Natural killer cell (primary cell): ENCODE results near the gene MSI2. TPM values are rescaled to one million over a fixed set of nuclear protein-coding genes. Genes with fewer than 3 reads are reported as not detected.
A peak's percentile ranks its signal among the peaks of the same experiment; 100 is the strongest.

Source experiments
- ATAC-seq, 3 donors: fragments of 150-1000 bp in 2 of 3; fragments of 200-7000 bp in 1 of 3; cut with Tn5 transposase; 1 replicate in 1 of 3; 2 replicates in 2 of 3; pipeline ENCODE4 v1.10.0; 2021; ENCODE audit warnings: mild to moderate bottlenecking in 2 of 3, moderate library complexity in 2 of 3
- DNase-seq, 2 donors: peaks; one replicate each; pipeline versions ENCODE4 v3.0.0 to v3.0.0-alpha.2; 2013 to 2021; ENCODE audit warnings: mixed read lengths in 1 of 2
- H3K27ac ChIP-seq: one replicate; pipeline ENCODE4 v1.5.1; 2013; ENCODE audit warnings: mild to moderate bottlenecking, low read length
- H3K27me3 ChIP-seq: one replicate; pipeline ENCODE4 v1.6.1; 2013; ENCODE audit warnings: low read length; ENCODE audit not compliant: control insufficient read depth, insufficient read depth
- H3K36me3 ChIP-seq: one replicate; pipeline ENCODE4 v1.6.1; 2013; ENCODE audit warnings: low read length; ENCODE audit not compliant: control insufficient read depth, insufficient read depth
- H3K4me1 ChIP-seq: one replicate; pipeline ENCODE4 v1.6.1; 2013; ENCODE audit warnings: low read length; ENCODE audit not compliant: control insufficient read depth, insufficient read depth
- H3K4me3 ChIP-seq: one replicate; pipeline ENCODE4 v1.5.1; 2013; ENCODE audit warnings: low read length
- H3K9me3 ChIP-seq: one replicate; pipeline ENCODE4 v1.6.1; 2013; ENCODE audit warnings: low read length; ENCODE audit not compliant: control insufficient read depth, insufficient read depth
- H3K27ac Mint-ChIP-seq, 2 donors: one replicate each; pipeline ENCODE4 v1.8.0; 2022; ENCODE audit warnings: mild to moderate bottlenecking in 2 of 2, mixed read lengths in 2 of 2, moderate library complexity in 1 of 2
- H3K27me3 Mint-ChIP-seq, 2 donors: one replicate each; pipeline ENCODE4 v1.8.0; 2022; ENCODE audit warnings: low read depth in 2 of 2, mixed read lengths in 2 of 2
- H3K36me3 Mint-ChIP-seq: one replicate; pipeline ENCODE4 v1.8.0; 2022; ENCODE audit warnings: mixed read lengths
- H3K4me1 Mint-ChIP-seq, 2 donors: one replicate each; pipeline ENCODE4 v1.8.0; 2022; ENCODE audit warnings: mixed read lengths in 2 of 2
- H3K4me3 Mint-ChIP-seq: one replicate; pipeline ENCODE4 v1.8.0; 2022; ENCODE audit warnings: mild to moderate bottlenecking, moderate library complexity, mixed read lengths
- H3K9me3 Mint-ChIP-seq, 2 donors: one replicate each; pipeline ENCODE4 v1.8.0; 2022; ENCODE audit warnings: mixed read lengths in 2 of 2
- CTCF ChIP-seq: fragments of 200-600 bp; IDR thresholded peaks from one replicate; pipeline ENCODE4 v1.8.0; 2022; ENCODE audit warnings: antibody characterized with exemption
- WGBS: methylation state at CpG from one replicate; pipeline ENCODE4 v1.1.7; 2013; ENCODE audit warnings: missing lambda C conversion rate; ENCODE audit not compliant: insufficient coverage; 5-methylcytosine and 5-hydroxymethylcytosine counted together
- intact Hi-C: fragments of 100-400 bp; cut with micrococcal nuclease; formaldehyde crosslinking; loops from one replicate; pipeline ENCODE4 v1.14.2; 2022
- total RNA-seq, 4 donors: library from RNA; stranded (reverse); fragments of 120-200 nt in 1 of 4; gene quantifications; one replicate each; pipeline versions ENCODE4 v1.2.3 to v1.2.4, GENCODE V29; 2013 to 2022

MSI2 gene
- total RNA-seq, 3 donors from 2014 or later (not counting 1 experiment from before 2014, with no cell fraction given) = 95.5 to 145 (median 96.8) TPM

DNA sequence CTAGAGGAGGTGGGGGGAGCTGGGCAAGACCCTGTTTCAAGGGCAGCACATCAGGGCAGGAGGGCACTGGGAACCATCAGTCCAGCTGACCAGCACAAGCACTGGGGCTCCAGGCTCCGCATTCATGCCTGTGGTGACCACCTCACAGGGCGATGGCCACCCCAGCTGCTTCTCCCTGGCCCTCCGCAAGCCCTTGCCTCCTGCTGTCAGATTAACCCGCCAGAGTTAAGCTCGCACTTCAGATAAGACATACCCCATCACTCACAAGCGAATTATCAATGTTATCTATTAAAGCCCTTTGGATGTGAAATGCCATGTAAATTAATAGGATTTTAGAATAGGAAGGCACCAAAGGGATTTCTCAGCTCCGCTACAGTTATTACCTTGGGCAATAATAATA, 383.8 kb downstream of the MSI2 start:
- H3K4me1 Mint-ChIP-seq = peaks cover 4% of the 10 kb centered on the region in 2 donors
- H3K4me1 ChIP-seq = no peaks in the 10 kb centered on the region
- H3K27me3 ChIP-seq = no peaks in the 10 kb centered on the region
- no peaks in the 10 kb centered on the region for H3K27me3 Mint-ChIP-seq
- H3K27ac ChIP-seq = no peak overlapping the region
- no peaks in the 10 kb centered on the region for H3K36me3 Mint-ChIP-seq
- H3K9me3 Mint-ChIP-seq = no peaks in the 10 kb centered on the region
- no peaks in the 10 kb centered on the region for H3K9me3 ChIP-seq
- DNase-seq = no peak
- peaks cover 3% of the 10 kb centered on the region for H3K36me3 ChIP-seq
- intact Hi-C loops = no loop called here
- TF ChIP-seq CTCF = no peak
- 83% methylated on average over 3 of the region's 7 CpGs for WGBS
- no peak for ATAC-seq
- H3K27ac Mint-ChIP-seq = no peak overlapping the region
- no peak overlapping the region for H3K4me3 Mint-ChIP-seq
- no peak overlapping the region for H3K4me3 ChIP-seq

DNA sequence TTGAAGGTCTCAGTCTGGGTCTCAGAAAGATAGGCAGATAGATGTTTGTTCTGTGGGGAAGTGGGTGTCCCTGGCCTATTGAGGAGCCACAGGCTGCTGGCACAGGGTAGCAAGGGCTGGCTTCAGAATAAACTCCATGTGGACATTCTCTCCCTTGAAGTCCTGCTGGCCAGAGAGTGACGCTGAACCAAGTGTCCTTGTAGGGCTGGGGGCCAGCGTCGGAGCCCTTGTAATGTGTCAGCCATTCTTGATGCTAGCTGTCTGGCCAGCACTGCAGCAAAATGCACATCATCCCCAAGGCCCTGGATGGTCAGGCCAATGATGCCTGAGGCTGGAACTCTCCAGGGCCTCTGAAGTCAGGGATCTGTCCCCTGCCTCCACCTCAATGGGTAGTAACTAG, 385.4 kb downstream of the MSI2 start:
- WGBS = 98% methylated on average over 3 of the region's 3 CpGs
- H3K4me3 Mint-ChIP-seq = no peak overlapping the region
- H3K27ac Mint-ChIP-seq = peak overlapping the region in 1 of 2 donors; percentile 64
- Histone ChIP-seq H3K27ac (no peak overlapping the region), H3K27me3 (no peaks in the 10 kb centered on the region), H3K4me1 (peaks cover 14% of the 10 kb centered on the region), H3K9me3 (no peaks in the 10 kb centered on the region), H3K4me3 (no peak overlapping the region), H3K36me3 (peaks cover 3% of the 10 kb centered on the region)
- peaks cover 7 to 14% of the 10 kb centered on the region in 2 donors for H3K4me1 Mint-ChIP-seq
- no peak for TF ChIP-seq CTCF
- DNase-seq = no peak
- no peaks in the 10 kb centered on the region for H3K9me3 Mint-ChIP-seq
- no peaks in the 10 kb centered on the region for H3K27me3 Mint-ChIP-seq
- intact Hi-C loops = no loop called here
- ATAC-seq = no peak
- H3K36me3 Mint-ChIP-seq = no peaks in the 10 kb centered on the region

DNA sequence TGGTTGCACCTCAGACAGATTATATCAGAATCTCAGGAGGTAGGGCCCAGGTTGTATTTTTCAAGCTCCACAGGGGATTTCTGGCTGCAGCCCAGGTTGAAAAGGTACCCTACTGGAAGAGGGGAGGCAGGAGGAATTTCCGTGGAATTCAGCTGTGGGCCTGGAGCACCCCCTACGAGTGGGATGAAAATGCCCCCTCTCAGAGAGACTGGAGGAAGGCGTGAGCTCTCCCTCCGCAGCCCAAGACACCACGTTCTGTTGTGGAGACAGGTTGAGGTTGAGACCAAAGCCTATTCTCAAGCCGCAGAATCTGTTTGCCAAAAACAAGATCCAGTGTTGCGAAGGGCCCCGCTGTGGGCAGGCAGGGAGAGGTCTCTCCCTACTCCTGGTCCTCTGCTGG, 386.7 kb downstream of the MSI2 start:
- Mint-ChIP-seq H3K27me3 (no peaks in the 10 kb centered on the region), H3K36me3 (no peaks in the 10 kb centered on the region), H3K4me3 (no peak overlapping the region), H3K9me3 (no peaks in the 10 kb centered on the region), H3K27ac (no peak overlapping the region), H3K4me1 (peaks cover 6 to 14% of the 10 kb centered on the region in 2 donors)
- TF ChIP-seq CTCF = no peak
- 94% methylated on average over 8 of the region's 8 CpGs for WGBS
- Histone ChIP-seq H3K4me3 (no peak overlapping the region), H3K27ac (no peak overlapping the region), H3K36me3 (peaks cover 3% of the 10 kb centered on the region), H3K4me1 (peaks cover 15% of the 10 kb centered on the region), H3K27me3 (no peaks in the 10 kb centered on the region), H3K9me3 (no peaks in the 10 kb centered on the region)
- ATAC-seq (no peak), DNase-seq (no peak)
- intact Hi-C loops = no loop called here

GRCh38 chr17:57644326-57644725, 388.0 kb downstream of the MSI2 start:
- intact Hi-C loops = no loop called here
- no peak overlapping the region for H3K27ac ChIP-seq
- no peaks in the 10 kb centered on the region for H3K27me3 ChIP-seq
- H3K9me3 Mint-ChIP-seq = no peaks in the 10 kb centered on the region
- no peaks in the 10 kb centered on the region for H3K36me3 ChIP-seq
- ATAC-seq (no peak), DNase-seq (no peak)
- H3K27ac Mint-ChIP-seq = peak overlapping the region in 1 of 2 donors; percentile 11
- H3K27me3 Mint-ChIP-seq = no peaks in the 10 kb centered on the region
- peaks cover 15% of the 10 kb centered on the region for H3K4me1 ChIP-seq
- no peaks in the 10 kb centered on the region for H3K9me3 ChIP-seq
- no peaks in the 10 kb centered on the region for H3K36me3 Mint-ChIP-seq
- WGBS = 97% methylated on average over 5 of the region's 5 CpGs
- H3K4me3 Mint-ChIP-seq = no peak overlapping the region
- no peak overlapping the region for H3K4me3 ChIP-seq
- TF ChIP-seq CTCF = no peak
- H3K4me1 Mint-ChIP-seq = peaks cover 6 to 14% of the 10 kb centered on the region in 2 donors
